GM10266 (cell line): Measurements from ENCODE around the gene S100G.

ENCODE experiments used
- DNase-seq: peaks from one replicate; pipeline ENCODE4 v3.0.0; 2012; ENCODE audit errors: extremely low spot score
- TF ChIP-seq, protein P1 (sequence below): IDR thresholded peaks from 2 replicates; pipeline ENCODE4 v1.5.1; 2012; ENCODE audit warnings: mild to moderate bottlenecking, low read depth; ENCODE audit not compliant: control insufficient read depth, insufficient read depth; ENCODE audit errors: missing control alignments

S100G gene

DNA sequence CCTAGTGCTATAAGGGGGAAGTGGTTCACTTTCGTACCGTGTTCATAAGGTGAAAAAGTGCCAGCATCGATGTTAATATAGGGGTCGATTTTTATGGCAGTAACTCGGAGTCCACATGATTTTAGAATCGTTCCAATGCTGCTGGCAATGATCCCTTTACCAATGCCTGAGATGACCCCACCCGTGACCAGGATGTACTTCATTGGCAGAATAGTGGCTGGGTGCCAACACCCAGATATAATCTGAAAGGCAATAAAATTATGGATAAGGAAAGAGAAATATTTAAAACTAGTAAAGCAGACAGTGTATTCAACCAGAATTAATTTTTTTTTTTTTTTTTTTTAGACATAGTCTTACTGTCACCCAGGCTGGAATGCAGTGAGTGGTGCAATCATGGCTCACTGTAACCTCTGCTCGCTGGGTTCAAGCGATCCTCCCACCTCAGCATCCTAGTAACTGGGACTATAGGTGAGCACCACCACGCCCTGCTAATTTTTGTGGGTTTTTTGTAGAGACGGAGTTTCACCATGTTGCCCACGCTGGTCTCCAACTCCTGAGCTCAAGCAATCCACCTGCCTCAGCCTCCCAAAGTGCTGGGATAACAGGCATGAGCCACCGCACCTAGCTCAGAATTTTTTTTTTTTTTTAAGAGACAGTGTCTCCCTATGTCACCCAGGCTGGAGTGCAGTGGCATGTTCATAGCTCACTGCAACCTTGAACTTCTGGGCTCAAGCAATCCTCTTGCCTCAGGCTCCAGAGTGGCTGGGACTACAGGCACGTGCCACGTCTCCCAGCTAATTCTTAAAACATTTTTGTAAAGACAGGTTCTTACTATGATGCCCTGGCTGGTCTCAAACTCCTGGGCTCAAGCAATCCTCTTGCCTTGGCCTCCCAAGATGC, 53.0 kb downstream of the S100G start:
- DNase-seq = no peak
- TF ChIP-seq, protein P1, sequence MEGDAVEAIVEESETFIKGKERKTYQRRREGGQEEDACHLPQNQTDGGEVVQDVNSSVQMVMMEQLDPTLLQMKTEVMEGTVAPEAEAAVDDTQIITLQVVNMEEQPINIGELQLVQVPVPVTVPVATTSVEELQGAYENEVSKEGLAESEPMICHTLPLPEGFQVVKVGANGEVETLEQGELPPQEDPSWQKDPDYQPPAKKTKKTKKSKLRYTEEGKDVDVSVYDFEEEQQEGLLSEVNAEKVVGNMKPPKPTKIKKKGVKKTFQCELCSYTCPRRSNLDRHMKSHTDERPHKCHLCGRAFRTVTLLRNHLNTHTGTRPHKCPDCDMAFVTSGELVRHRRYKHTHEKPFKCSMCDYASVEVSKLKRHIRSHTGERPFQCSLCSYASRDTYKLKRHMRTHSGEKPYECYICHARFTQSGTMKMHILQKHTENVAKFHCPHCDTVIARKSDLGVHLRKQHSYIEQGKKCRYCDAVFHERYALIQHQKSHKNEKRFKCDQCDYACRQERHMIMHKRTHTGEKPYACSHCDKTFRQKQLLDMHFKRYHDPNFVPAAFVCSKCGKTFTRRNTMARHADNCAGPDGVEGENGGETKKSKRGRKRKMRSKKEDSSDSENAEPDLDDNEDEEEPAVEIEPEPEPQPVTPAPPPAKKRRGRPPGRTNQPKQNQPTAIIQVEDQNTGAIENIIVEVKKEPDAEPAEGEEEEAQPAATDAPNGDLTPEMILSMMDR = no peak
